Measurements from ENCODE around the gene GJB5.

GJB5 gene

DNA sequence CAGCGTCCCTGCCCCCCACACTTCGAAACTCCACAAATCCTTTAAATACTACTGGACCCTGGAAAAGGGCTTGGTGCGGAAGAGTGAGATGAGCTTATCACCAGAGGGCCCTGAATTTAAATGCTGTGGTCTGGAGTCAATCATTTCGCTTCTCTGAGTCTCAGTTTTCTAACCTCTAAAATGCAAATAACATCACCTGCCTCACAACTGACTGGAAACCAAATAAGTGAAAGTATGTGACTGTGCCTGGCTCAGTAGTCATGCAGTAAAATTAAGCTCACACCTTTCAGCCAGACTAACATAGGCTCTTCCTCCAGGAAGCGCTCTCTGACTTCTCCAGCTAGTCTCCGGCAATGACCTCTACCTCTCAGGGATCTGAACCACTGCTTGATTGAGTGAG lies 42.1 kb downstream of the GJB5 start:
- no peak for DNase-seq

DNA sequence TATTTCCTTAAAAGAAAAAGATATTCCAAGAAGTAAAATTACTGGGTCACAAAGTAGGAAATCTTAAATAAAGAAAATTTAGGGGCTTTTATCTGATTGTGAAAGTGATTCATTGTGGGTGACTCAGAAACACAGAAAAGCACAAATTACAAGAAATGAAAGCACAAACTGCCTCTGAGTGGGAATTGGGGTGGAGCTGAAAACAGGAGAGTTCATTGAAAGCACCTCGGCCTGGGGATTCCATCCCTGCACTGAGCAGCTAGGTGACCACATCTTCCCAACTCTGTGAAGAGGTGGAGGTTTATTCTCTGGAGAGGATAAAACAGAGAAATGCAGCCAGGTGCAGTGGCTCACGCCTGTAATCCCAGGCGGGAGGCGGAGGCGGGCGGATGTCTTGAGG lies 45.4 kb downstream of the GJB5 start:
- DNase-seq, result no peak

DNA sequence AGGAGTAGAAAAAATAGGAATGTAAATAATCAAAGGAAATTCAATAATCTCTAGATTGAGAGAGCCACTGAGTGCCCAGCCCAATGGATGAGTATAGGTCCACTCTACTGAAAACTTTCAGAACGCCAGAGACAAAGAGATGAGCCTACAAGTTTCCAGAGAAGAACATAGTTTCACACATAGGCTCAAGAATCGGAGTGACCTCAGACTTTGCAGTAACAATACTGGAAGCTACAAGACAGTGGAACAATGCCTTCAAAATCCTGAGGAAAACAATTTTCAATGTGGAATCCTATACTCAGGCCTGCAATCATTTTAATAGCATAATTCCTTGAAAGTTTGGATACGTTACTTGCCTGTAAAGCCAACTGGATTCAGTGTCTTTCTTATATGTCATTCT lies 48.9 kb downstream of the GJB5 start:
- DNase-seq, result no peak

DNA sequence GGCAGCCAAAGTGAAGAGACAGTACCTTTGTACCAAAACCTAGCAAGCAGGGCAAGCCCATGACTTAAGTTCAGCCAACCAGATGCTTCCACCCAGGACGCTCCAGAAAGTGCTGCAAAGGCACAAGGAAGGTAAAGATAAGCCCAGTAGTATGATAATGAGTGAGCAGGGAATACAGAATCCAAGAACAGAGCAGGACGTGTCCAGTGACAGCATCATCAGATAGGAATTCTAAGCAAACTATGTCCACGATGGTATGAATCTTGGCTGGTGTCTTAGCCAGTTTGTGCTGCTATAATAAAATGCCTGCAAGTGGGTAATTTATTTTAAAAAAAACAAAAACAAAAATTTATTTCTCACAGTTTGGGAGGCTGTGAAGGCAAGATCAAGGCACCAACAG lies 51.5 kb downstream of the GJB5 start:
- DNase-seq, result no peak
